Subcutaneous abdominal adipose tissue (tissue), 5 donors: ENCODE results near the gene SYNM.

Experiments
- H3K27ac ChIP-seq: one replicate; pipeline ENCODE4 v1.7.0; 2013; ENCODE audit warnings: low read depth, mild to moderate bottlenecking, inconsistent platforms, low read length, moderate library complexity
- H3K27me3 ChIP-seq, 5 donors: one replicate each; pipeline ENCODE4 v1.7.0; 2013; ENCODE audit warnings: low read length in 5 of 5, inconsistent platforms in 1 of 5; ENCODE audit not compliant: control insufficient read depth in 5 of 5, insufficient read depth in 4 of 5
- H3K36me3 ChIP-seq, 5 donors: one replicate each; pipeline ENCODE4 v1.7.0; 2013; ENCODE audit warnings: low read length in 5 of 5; ENCODE audit not compliant: control insufficient read depth in 5 of 5, insufficient read depth in 5 of 5
- H3K4me1 ChIP-seq, 5 donors: one replicate each; pipeline ENCODE4 v1.7.0; 2013; ENCODE audit warnings: low read length in 5 of 5, mild to moderate bottlenecking in 3 of 5, moderate library complexity in 1 of 5; ENCODE audit not compliant: control insufficient read depth in 5 of 5, insufficient read depth in 5 of 5
- H3K4me3 ChIP-seq, 5 donors: one replicate each; pipeline ENCODE4 v1.7.0; 2013; ENCODE audit warnings: low read length in 5 of 5, low read depth in 1 of 5
- H3K9ac ChIP-seq, 5 donors: one replicate each; pipeline ENCODE4 v1.7.0; 2013; ENCODE audit warnings: low read length in 5 of 5, mild to moderate bottlenecking in 4 of 5, moderate library complexity in 3 of 5
- H3K9me3 ChIP-seq, 5 donors: one replicate each; pipeline ENCODE4 v1.7.0; 2013; ENCODE audit warnings: low read length in 5 of 5; ENCODE audit not compliant: control insufficient read depth in 5 of 5
- donor health status: healthy.
- donor health status: healthy.
- donor health status: healthy.
- donor health status: healthy.
- donor health status: healthy.

SYNM gene

GRCh38 chr15:99121691-99122410 lies 17.0 kb downstream of the SYNM start:
- no peak overlapping the region for H3K9ac ChIP-seq
- H3K4me3 ChIP-seq: no peak overlapping the region
- H3K36me3 ChIP-seq: peaks cover 3 to 35% (median 12%) of the 10 kb centered on the region in 5 donors
- H3K27ac ChIP-seq: no peak overlapping the region
- no peaks in the 10 kb centered on the region for H3K27me3 ChIP-seq
- no peaks in the 10 kb centered on the region for H3K9me3 ChIP-seq
- peaks cover 0 to 30% (median 27%) of the 10 kb centered on the region in 5 donors for H3K4me1 ChIP-seq

GRCh38 chr15:99122831-99123712 lies 18.2 kb downstream of the SYNM start:
- peaks cover 5 to 28% (median 12%) of the 10 kb centered on the region in 5 donors for H3K36me3 ChIP-seq
- H3K4me1 ChIP-seq: peaks cover 0 to 30% (median 27%) of the 10 kb centered on the region in 5 donors
- peak overlapping the region in 4 of 5 donors; percentile 29 to 58 (median 40) for H3K4me3 ChIP-seq
- no peaks in the 10 kb centered on the region for H3K9me3 ChIP-seq
- H3K27me3 ChIP-seq: no peaks in the 10 kb centered on the region
- peak overlapping the region; percentile 96 for H3K27ac ChIP-seq
- H3K9ac ChIP-seq: peak overlapping the region in 3 of 5 donors; percentile 50 to 76 (median 72)

- Histone ChIP-seq H3K9me3 (no peaks in the 10 kb centered on the region), H3K9ac (peak overlapping the region in 4 of 5 donors; percentile 23 to 76 (median 67)), H3K27me3 (no peaks in the 10 kb centered on the region), H3K4me1 (peaks cover 0 to 30% (median 27%) of the 10 kb centered on the region in 5 donors), H3K4me3 (peak overlapping the region; percentile 29 to 58 (median 48)), H3K36me3 (peaks cover 5 to 22% (median 9%) of the 10 kb centered on the region in 5 donors), H3K27ac (peak overlapping the region; percentile 96)
Measured at GRCh38 chr15:99123713-99124451, 19.0 kb downstream of the SYNM start.

GRCh38 chr15:99124641-99125040 lies 19.8 kb downstream of the SYNM start:
- Histone ChIP-seq H3K36me3 (peaks cover 5 to 21% (median 13%) of the 10 kb centered on the region in 5 donors), H3K27ac (peak overlapping the region; percentile 96), H3K9me3 (no peaks in the 10 kb centered on the region), H3K4me3 (no peak overlapping the region), H3K9ac (peak overlapping the region in 2 of 5 donors; percentile 72 to 76), H3K27me3 (no peaks in the 10 kb centered on the region), H3K4me1 (peaks cover 0 to 30% (median 29%) of the 10 kb centered on the region in 5 donors)

GRCh38 chr15:99125061-99125891 lies 20.4 kb downstream of the SYNM start:
- Histone ChIP-seq H3K36me3 (peaks cover 8 to 21% (median 17%) of the 10 kb centered on the region in 5 donors), H3K9me3 (no peaks in the 10 kb centered on the region), H3K4me1 (peaks cover 0 to 35% (median 30%) of the 10 kb centered on the region in 5 donors), H3K27ac (no peak overlapping the region), H3K27me3 (no peaks in the 10 kb centered on the region), H3K4me3 (no peak overlapping the region), H3K9ac (no peak overlapping the region)

GRCh38 chr15:99126131-99126588 lies 21.3 kb downstream of the SYNM start:
- Histone ChIP-seq H3K9ac (no peak overlapping the region), H3K27me3 (no peaks in the 10 kb centered on the region), H3K27ac (no peak overlapping the region), H3K4me1 (peaks cover 0 to 43% (median 30%) of the 10 kb centered on the region in 5 donors), H3K4me3 (no peak overlapping the region), H3K36me3 (peaks cover 9 to 28% (median 20%) of the 10 kb centered on the region in 5 donors), H3K9me3 (no peaks in the 10 kb centered on the region)

GRCh38 chr15:99126930-99127329 lies 22.1 kb downstream of the SYNM start:
- peaks cover 0 to 43% (median 30%) of the 10 kb centered on the region in 5 donors for H3K4me1 ChIP-seq

GRCh38 chr15:99127773-99128172 lies 22.9 kb downstream of the SYNM start:
- no peak overlapping the region for H3K27ac ChIP-seq
- no peak overlapping the region for H3K4me3 ChIP-seq
- H3K4me1 ChIP-seq: peaks cover 0 to 42% (median 29%) of the 10 kb centered on the region in 5 donors

More at GRCh38 chr15:99126930-99127329, 22.1 kb downstream of the SYNM start:
- Histone ChIP-seq H3K4me3 (no peak overlapping the region), H3K27ac (no peak overlapping the region), H3K27me3 (no peaks in the 10 kb centered on the region), H3K36me3 (peaks cover 9 to 35% (median 27%) of the 10 kb centered on the region in 5 donors), H3K9me3 (no peaks in the 10 kb centered on the region), H3K9ac (no peak overlapping the region)

GRCh38 chr15:99128411-99128810 lies 23.5 kb downstream of the SYNM start:
- no peak overlapping the region for H3K9ac ChIP-seq
- H3K36me3 ChIP-seq: peaks cover 9 to 44% (median 36%) of the 10 kb centered on the region in 5 donors
- no peak overlapping the region for H3K4me3 ChIP-seq
- H3K9me3 ChIP-seq: no peaks in the 10 kb centered on the region
- H3K27ac ChIP-seq: no peak overlapping the region
- peaks cover 0 to 36% (median 23%) of the 10 kb centered on the region in 5 donors for H3K4me1 ChIP-seq
- no peaks in the 10 kb centered on the region for H3K27me3 ChIP-seq

More at GRCh38 chr15:99127773-99128172, 22.9 kb downstream of the SYNM start:
- Histone ChIP-seq H3K27me3 (no peaks in the 10 kb centered on the region), H3K9ac (no peak overlapping the region), H3K9me3 (no peaks in the 10 kb centered on the region), H3K36me3 (peaks cover 9 to 44% (median 35%) of the 10 kb centered on the region in 5 donors)
